GM21619 (cell line): ENCODE results near the gene FOLH1.
"Not testable (repeated sequence)": the region's sequence is repeated elsewhere in the genome, so short reads cannot be mapped to it uniquely, and the experiment has no call there.

Experiments used
- ATAC-seq: cut with Tn5 transposase; IDR thresholded peaks from one replicate; pipeline ENCODE4 v1.9.1; 2021; ENCODE audit not compliant: unreplicated experiment

The FOLH1 gene

GRCh38 chr11:49208006-49208721, at the start of gene FOLH1:
FOLH1 (minus strand) TSS chr11:49208602; CDS start chr11:49208409, 193 bp downstream.
- ATAC-seq = no peak

- not testable (repeated sequence) for ATAC-seq
Observed at GRCh38 chr11:49255148-49255547, 46.7 kb upstream of the FOLH1 start.

DNA sequence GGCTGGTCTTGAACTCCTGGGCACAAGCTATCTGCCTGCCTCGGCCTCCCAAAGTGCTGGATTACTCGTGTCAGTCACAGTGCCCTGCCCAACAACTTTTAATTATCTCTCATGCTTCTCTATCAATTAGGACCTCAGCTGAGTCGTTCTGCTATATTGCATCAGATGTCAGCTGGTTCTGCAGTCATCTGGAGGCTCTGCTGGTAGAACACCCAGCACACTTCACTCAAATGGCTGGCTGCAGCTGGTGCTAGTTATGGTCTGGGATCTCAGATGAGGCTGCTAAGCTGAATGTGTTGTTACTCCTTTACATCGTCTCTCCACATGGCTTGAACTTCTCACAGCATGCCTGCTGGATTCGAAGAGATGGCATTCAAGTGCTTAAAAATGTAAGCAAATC, 42.8 kb upstream of the FOLH1 start:
- ATAC-seq = not testable (repeated sequence)

DNA sequence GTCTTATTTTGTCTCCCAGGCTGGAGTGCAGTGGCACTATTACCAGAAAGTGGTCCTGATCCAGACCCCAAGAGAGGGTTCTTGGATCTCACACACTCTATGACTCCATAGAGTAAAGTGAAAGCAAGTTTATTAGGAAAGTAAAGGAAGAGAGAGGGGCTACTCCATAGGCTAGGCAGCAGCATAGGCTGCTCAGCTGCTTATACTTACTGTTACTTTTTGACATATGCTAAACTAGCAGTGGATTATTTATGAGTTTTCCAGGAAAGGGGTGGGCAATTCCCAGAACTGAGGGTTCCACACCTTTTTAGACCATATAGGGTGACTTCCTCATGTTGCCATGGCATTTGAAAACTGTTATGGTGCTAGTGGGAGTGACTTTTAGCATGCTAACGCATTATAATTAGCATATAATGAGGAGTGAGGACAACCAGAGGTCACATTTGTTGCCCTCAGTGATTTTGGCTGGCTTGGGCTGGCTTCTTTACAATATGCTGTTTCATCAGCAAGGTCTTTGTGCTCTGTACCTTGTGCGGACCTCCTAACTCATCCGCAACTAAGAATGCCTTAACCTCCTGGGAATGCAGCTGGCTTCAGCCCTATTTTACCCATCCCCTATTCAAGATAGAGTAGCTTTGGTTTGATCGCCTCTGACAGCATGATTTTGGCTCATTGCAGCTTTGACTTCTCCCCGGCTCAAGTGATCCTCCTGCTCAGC, 42.2 kb upstream of the FOLH1 start:
- not testable (repeated sequence) for ATAC-seq

DNA sequence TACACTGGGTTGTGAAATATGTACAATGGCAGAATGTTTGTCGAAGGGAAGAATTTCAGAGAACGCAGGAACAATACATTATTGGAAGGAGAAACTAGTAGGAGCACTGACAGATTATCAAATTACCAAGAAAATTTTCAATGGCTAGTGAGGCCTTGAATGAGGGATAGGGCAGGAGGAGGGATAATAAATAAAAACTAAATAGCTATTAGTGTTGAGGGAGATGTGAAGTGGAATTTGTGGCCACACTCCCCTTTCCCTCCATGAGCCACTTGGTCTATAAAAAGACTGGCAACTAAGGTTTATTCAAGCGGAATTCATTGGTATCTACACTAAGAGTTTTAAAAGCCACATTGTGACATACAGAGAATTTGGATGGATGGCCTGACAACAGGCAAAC, 41.0 kb upstream of the FOLH1 start:
- not testable (repeated sequence) for ATAC-seq

DNA sequence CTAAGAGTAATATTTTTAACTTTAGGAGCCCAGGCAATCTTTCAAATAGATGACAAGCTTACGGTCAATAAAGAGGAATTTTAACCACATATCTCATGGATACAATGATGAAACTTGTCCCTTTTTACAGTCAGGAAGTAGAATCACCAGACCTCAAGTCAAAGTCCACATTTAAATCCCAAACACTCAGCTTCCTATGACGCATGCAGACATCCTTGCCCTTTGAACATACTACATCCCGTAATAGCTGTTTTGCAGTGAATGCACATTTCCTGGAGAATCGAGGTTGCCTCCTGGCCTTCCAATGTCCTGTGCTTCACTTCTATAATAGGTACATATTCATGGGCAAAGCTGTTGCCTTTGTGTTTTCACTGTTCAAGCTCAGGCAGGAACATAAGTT, 25.3 kb upstream of the FOLH1 start:
- not testable (repeated sequence) for ATAC-seq

- ATAC-seq = not testable (repeated sequence)
Observed at GRCh38 chr11:49233019-49233418, 24.6 kb upstream of the FOLH1 start.

GRCh38 chr11:49231725-49232124, 23.3 kb upstream of the FOLH1 start:
- ATAC-seq = not testable (repeated sequence)

DNA sequence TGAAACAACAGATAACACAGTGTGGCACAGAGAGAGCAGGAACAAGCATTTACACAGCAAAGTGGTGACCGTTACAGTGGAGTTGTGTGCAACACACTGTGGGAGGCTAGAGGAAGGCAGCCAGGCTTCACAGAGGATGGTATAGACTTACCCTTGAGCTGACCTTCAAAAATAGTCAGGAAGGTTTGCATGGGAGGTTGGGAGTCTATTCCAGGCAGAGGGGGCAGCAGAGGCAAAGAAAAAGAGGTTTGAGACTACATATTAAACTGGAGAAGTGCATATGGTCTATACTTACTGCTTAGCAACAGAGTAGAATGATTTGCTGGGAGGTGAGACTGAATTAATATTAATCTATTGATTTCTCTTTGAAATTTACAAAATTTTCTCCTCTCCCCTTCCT, 22.1 kb upstream of the FOLH1 start:
- not testable (repeated sequence) for ATAC-seq

- not testable (repeated sequence) for ATAC-seq
Observed at GRCh38 chr11:49230001-49230400, 21.6 kb upstream of the FOLH1 start.

DNA sequence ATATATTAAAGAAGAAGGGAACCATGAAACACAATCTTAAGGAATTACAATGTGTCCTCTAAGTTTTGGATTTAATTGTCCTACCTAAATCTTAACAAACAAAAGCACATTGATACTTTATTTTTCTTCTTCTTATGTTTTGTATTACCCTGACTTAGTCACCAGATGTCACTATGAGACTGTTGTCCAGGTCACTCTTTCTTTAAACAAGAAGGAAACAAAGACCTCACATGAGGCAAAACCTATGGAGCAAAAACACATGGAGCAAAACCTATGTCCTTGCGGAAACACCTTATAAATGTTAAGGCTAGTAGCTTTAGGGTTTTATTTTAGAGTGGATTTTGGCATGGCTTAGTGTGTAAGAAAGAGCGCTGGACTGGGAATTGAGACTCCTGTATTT, 20.7 kb upstream of the FOLH1 start:
- not testable (repeated sequence) for ATAC-seq

GRCh38 chr11:49225255-49225785, 16.9 kb upstream of the FOLH1 start:
- ATAC-seq = not testable (repeated sequence)

DNA sequence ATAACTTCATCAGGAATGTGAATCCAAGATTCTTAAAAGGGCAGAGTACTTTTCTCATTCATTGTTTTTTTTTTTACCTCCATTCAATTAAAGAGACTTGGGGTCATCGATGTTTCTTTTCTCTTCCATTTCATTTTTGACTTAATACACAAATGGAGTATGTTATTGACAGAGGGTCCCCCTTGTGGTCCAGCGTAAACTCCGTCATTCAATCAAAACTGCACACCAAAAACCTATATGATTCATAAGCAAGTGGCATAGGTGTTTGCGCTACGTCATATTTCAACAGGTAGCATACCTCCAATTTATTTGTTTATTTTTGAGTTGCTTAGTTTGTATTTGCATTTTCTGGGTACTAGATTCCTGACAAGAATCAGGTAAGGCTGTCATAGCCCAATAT, 12.7 kb upstream of the FOLH1 start:
- ATAC-seq = no peak

DNA sequence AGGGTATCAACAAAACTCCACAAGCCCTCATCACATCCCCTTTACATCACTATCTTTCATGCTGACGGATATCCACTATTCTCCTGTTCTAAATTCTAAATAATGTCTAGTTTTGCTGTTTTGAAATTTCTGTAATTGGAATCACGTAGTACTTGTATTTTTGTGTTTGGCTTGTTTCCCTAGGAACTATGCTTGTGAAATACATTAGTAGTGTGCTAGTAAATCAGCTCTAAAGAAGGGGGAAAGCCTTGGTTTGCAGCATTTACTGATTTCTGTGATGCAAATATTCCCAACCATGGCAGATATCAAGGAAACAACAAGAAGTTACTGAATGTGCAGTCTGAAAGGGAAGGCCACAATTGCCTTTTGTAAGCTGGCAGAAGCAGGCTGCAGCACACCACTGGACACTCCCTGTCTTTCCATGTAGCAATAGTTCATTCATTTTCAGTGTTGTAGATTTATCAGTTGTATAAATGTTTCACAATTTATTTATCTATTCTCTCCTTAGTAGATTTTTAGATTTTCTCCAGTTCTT, 4.7 kb upstream of the FOLH1 start:
- ATAC-seq = no peak

GRCh38 chr11:49206999-49207398, 1.4 kb downstream of the FOLH1 start:
- not testable (repeated sequence) for ATAC-seq

- no peak for ATAC-seq
Observed at GRCh38 chr11:49202287-49202976, 6.0 kb downstream of the FOLH1 start.

- ATAC-seq = not testable (repeated sequence)
Observed at GRCh38 chr11:49196775-49197174, 11.6 kb downstream of the FOLH1 start.

- not testable (repeated sequence) for ATAC-seq
Observed at GRCh38 chr11:49196002-49196401, 12.4 kb downstream of the FOLH1 start.

DNA sequence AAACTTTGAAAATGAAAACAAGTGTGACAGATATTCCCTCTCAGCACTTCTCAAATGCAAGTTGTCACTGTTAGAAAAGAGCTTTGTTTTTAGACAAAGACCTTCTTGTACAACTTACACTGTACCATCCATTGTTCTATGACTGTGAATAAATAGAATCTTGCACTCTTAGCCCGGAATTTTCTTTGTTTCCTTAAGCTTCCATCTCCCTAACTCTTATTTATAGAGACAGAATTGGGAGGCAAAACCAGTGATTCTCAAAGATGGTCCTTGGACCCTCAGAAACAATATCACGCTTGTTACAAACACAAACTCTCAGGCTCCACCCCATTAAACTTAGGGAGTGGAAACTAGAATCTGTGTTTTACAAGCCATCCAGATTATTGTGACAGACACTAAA, 18.1 kb downstream of the FOLH1 start:
- not testable (repeated sequence) for ATAC-seq

GRCh38 chr11:49186225-49186624, 22.2 kb downstream of the FOLH1 start:
- not testable (repeated sequence) for ATAC-seq

DNA sequence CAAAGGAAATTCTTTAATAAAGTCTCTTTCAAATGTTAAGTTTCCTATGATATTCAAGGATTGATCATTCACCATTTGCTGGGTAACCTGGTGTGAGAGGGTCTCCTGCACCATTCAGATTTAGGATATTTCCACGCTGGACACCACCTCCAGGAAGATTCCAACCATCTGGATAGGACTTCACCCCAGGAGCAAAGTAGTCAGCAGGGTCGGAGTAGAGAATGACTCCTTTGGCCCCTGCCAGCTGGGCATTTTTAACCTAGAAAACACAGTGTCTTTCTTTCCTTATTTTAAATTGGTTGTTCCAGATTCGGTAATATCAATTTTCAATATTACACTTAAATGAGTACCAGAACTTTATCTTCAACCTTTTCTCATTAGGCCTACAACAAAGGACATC, 22.8 kb downstream of the FOLH1 start:
- ATAC-seq = not testable (repeated sequence)
